HG02852 (cell line): ENCODE results near the gene MUC3A.
"Not testable (repeated sequence)": the region's sequence is repeated elsewhere in the genome, so short reads cannot be mapped to it uniquely, and the experiment has no call there.

ENCODE experiments used
- ATAC-seq: cut with Tn5 transposase; IDR thresholded peaks from one replicate; pipeline ENCODE4 v1.9.1; 2021; ENCODE audit warnings: mild to moderate bottlenecking, moderate library complexity; ENCODE audit not compliant: unreplicated experiment

The MUC3A gene

GRCh38 chr7:100968650-100969049, 19.3 kb downstream of the MUC3A start:
- no peak for ATAC-seq

DNA sequence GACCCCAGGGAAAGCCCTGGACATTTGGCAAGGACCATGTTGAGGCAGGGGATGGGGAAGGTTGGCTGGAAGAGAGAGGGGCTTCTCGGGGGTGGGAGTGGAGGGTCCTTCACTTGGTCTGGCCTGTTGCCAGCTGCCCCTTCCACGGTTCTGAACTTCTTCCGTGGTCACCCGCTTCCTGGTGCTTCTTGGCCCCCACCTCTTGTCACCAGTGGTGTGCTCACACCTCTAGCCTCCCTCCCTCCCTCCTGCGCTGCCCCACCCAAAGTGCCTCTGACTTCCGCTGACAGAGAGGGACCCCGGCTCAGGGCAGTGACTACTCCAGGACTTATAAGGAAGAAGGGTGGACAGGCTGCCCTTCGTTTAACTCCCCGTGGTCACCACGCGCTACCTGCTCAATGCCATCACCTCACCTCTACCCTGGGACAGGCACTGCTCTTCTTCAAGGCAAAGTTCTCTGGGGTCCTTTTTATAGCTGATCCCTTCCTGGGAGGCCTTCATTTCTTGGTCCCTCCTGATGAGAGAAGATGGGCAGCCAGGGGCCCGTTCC, 19.8 kb downstream of the MUC3A start, which contains the start of gene MUC12:
TSS of gene MUC12 (plus strand) at position 500 of the 550 bp plus-strand sequence. CDS start 58 bp downstream, outside the sequence.
- no peak for ATAC-seq

DNA sequence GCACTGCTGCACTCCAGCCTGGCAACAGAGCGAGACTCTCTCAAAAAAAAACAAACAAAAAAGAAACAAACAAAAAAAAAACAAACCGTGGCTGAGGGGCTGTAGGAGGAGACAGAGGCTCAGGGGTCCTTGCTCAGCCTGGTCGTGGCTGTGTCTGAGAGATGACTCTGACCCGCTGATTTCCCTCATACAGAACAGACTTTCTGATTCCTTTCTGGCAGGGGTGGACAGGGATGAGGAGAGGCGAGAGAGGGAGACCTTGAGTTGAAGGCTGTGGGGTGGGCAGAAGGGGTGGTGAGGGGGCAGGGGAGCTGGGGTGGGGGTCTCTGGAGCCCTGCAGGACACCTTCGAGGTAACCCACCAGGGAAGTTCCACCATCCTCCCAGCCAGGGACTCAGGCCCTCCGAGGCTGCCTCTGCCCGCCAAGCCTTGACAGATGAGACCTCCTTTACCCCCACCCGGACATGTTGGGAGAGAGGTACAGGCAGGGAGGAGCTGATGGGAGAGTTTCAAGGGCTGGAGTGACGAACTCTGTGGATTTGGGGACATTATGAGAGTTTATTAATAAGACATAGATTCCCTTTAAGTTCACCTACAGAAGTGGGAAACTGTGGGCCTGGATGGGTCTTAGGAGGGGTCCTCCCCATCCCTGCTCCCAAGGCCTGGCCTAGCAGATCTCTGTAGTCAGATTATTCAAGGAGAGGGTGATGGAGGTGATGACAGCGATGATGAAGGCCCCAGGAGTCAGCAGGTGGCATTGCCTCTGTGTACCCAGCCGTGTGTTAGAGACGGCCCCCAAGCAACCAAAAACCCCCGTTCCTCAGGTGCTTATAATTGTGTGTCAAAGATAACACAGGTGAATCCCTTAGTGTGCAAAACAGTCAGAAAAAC, 22.0 kb downstream of the MUC3A start:
- ATAC-seq = no peak

DNA sequence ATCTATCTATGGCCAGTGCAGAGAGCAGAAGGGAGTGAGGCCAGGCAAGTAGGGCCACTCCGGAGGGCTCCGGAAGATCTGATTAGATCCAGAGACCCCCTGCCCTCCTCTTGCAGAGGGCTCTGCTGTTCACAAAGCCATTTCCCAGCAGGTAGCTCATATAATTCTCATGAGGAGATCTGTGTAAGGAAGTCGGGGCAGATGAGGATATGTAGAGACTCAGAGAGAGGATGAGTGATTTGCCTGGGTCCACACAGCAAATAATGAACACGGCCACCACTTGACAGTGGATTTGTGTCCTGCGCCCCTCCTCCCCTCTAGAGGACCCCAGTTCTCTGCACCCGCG, 22.6 kb downstream of the MUC3A start:
- ATAC-seq = no peak

DNA sequence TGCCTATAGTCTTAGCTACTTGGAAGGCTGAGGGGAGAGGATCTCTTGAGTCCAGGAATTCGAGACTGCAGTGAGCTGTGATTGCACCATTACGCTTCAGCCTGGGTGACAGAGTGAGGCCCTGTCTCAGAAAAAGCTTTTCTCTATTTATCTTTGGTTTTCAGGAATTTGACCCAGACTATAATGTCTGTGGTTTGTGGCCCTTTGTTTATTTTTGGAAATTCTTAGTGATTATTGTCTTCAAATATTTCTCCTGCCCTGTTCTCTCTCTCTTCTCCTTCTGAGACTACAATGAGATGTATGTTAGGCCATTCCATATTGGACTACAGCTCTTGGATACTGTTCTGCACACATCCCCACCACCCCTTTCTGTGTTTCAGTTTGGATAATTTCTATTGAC, 24.7 kb downstream of the MUC3A start:
- ATAC-seq = no peak

DNA sequence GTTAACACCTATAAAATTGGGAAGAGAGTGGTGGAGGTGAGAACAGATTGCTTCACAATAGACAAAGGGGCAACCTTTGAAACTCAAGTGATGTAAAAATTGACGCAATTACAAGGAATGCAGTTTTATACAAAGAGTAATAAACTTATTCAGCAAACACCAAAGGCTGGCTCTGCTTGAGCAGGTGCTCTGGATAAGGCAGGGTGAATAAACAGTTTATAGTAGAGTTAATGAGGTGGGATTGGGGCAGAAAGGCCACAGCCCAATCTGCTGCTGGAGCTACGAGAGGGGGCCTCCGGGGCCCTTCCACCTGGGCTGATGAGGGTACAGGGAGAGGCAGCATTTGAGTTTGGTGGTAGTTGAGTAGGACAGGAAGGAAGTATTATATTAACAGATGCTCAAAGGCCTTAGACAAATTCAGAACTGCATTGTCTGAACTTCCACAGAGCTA, 26.1 kb downstream of the MUC3A start:
- no peak for ATAC-seq

GRCh38 chr7:100978300-100978699, 29.0 kb downstream of the MUC3A start:
- no peak for ATAC-seq

DNA sequence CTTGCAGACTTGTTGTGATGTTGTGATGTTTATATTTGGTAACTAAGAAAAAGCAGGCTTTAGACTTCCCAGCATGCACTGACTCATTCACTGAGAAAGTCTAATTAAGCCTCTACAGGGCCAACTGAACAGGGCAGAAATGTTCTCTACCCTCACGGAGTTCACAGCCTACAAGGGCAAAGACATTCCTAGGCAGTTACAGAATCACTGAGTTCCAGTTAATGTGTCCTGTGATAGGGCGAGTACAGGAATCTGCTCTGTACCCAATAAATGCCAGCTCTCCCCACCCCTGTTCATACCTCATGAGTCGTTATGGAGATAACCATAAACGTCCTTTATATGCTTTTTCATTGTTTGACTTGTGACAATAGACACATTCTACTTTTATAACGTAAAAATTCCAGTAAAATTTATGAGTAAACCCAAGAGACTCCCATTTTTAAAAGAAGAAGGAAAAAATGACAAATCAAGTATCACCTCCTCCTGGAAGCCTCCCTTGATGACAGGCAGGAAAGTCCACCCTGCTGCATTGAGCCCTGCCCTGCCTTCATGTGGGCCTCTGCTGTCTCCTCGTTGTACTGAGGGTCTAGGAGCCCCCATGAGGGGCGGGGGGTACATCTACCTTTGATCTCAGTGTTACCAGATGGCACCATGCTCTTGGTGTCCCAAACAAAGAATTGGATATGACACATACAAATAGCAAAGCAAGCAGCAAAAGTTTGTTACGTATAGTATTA, 34.3 kb downstream of the MUC3A start:
- no peak for ATAC-seq

DNA sequence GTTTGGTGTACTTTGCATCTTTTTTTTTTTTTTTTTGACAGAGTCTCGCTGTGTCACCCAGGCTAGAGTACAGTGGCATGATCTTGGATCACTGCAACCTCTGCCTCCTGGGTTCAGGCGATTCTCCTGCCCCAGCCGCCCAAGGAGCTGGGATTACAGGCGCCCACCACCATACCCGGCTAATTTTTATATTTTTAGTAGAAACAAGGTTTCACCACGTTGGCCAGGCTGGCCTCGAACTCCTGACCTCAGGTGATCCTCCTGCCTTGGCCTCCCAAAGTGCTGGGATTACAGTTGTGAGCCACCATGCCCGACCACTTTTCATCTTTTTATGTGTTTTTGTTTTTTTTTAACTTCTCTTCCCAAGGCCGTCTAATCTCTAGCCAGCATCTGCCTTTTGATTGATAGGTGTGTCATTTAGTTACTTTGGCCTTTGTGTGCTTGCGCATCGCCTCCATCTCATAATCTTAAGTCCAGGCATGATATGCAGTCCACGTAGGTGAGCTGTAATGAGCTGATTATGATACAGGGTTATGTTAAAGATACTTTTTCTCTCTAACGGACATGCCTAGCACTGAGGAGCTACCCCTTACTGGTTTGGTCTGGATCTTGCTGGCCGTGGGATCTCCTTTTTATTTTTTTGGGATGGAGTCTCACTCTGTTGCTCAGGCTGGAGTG, 35.0 kb downstream of the MUC3A start:
- ATAC-seq = not testable (repeated sequence)

- not testable (repeated sequence) for ATAC-seq
Observed at GRCh38 chr7:100985033-100985797, 35.9 kb downstream of the MUC3A start.

DNA sequence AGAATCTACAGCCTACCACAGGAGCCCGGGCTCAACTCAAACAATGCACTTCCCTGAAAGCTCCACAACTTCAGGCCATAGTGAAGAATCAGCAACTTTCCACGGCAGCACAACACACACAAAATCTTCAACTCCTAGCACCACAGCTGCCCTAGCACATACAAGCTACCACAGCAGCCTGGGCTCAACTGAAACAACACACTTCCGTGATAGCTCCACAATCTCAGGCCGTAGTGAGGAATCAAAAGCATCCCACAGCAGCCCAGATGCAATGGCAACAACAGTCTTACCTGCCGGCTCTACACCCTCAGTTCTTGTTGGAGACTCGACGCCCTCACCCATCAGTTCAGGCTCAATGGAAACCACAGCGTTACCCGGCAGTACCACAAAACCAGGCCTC, 42.3 kb downstream of the MUC3A start:
- no peak for ATAC-seq

DNA sequence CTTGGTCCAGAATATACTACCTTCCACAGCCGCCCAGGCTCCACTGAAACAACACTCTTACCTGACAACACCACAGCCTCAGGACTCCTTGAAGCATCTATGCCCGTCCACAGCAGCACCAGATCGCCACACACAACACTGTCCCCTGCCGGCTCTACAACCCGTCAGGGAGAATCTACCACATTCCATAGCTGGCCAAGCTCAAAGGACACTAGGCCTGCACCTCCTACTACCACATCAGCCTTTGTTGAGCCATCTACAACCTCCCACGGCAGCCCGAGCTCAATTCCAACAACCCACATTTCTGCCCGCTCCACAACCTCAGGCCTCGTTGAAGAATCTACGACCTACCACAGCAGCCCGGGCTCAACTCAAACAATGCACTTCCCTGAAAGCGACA, 42.9 kb downstream of the MUC3A start:
- not testable (repeated sequence) for ATAC-seq

DNA sequence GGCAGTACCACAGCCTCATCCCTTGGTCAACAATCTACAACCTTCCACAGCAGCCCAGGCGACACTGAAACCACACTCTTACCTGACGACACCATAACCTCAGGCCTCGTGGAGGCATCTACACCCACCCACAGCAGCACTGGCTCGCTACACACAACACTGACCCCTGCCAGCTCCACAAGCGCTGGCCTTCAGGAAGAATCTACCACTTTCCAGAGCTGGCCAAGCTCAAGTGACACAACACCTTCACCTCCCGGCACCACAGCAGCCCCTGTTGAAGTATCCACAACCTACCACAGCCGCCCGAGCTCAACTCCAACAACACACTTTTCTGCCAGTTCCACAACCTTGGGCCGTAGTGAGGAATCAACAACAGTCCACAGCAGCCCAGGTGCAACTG, 45.3 kb downstream of the MUC3A start:
- not testable (repeated sequence) for ATAC-seq

- not testable (repeated sequence) for ATAC-seq
Observed at GRCh38 chr7:100998530-100998929, 49.2 kb downstream of the MUC3A start.

GRCh38 chr7:100999334-100999733, 50.0 kb downstream of the MUC3A start:
- not testable (repeated sequence) for ATAC-seq

DNA sequence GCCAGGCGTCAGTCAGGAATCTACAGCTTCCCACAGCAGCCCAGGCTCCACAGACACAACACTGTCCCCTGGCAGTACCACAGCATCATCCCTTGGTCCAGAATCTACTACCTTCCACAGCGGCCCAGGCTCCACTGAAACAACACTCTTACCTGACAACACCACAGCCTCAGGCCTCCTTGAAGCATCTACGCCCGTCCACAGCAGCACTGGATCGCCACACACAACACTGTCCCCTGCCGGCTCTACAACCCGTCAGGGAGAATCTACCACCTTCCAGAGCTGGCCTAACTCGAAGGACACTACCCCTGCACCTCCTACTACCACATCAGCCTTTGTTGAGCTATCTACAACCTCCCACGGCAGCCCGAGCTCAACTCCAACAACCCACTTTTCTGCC, 50.7 kb downstream of the MUC3A start:
- ATAC-seq = not testable (repeated sequence)

- not testable (repeated sequence) for ATAC-seq
Observed at GRCh38 chr7:101002333-101002732, 53.0 kb downstream of the MUC3A start.

GRCh38 chr7:101007361-101007760, 58.0 kb downstream of the MUC3A start:
- ATAC-seq = not testable (repeated sequence)

GRCh38 chr7:101009629-101010028, 60.3 kb downstream of the MUC3A start:
- no peak for ATAC-seq

- ATAC-seq = no peak
Observed at GRCh38 chr7:101012931-101013330, 63.6 kb downstream of the MUC3A start.
